CD4-positive, alpha-beta T cell (primary cell): ENCODE results near the gene RUNX1. TPM values are rescaled to one million over a fixed set of nuclear protein-coding genes. Genes with fewer than 3 reads are reported as not detected.

Experiments
- ATAC-seq: fragments of 200-7000 bp; cut with Tn5 transposase; one replicate; pipeline ENCODE4 v1.10.0; 2022; ENCODE audit warnings: mild to moderate bottlenecking; ENCODE audit not compliant: poor library complexity
- CTCF ChIA-PET: fragments of 350-600 bp; sonication (Branson Sonifier 250); formaldehyde crosslinking; loops from one replicate; lab custom pipeline; 2021; ENCODE audit warnings: antibody characterized with exemption, inconsistent platforms; lab: Charles Lee
- POLR2A ChIA-PET: fragments of 350-600 bp; sonication (Branson Sonifier 250); formaldehyde crosslinking; loops from one replicate; lab custom pipeline; 2021; ENCODE audit warnings: antibody characterized with exemption, inconsistent platforms; lab: Charles Lee
- DNase-seq, 14 experiments: peaks; one replicate each; pipeline ENCODE4 v3.0.0-alpha.2; 2013 to 2020; ENCODE audit warnings: mixed read lengths in 2 of 14
- H3K27ac ChIP-seq, 2 donors: one replicate each; pipeline versions ENCODE4 v1.5.1 to v1.7.0; 2013; ENCODE audit warnings: low read length in 2 of 2, low read depth in 1 of 2, mild to moderate bottlenecking in 1 of 2
- H3K27me3 ChIP-seq, 2 experiments: 1 replicate in 1 of 2; 2 replicates in 1 of 2; pipeline versions ENCODE4 v1.6.1 to v1.7.0; 2013; ENCODE audit warnings: low read length in 2 of 2, control low read depth in 1 of 2, mild to moderate bottlenecking in 1 of 2, moderate library complexity in 1 of 2; ENCODE audit not compliant: insufficient read depth in 2 of 2, control insufficient read depth in 1 of 2
- H3K36me3 ChIP-seq: one replicate; pipeline ENCODE4 v1.6.1; 2013; ENCODE audit warnings: low read length, control low read depth; ENCODE audit not compliant: insufficient read depth
- H3K4me1 ChIP-seq: one replicate; pipeline ENCODE4 v1.6.1; 2013; ENCODE audit warnings: low read length, control low read depth; ENCODE audit not compliant: insufficient read depth
- H3K4me3 ChIP-seq: one replicate; pipeline ENCODE4 v1.5.1; 2013; ENCODE audit warnings: mild to moderate bottlenecking, low read length, moderate library complexity
- H3K9me3 ChIP-seq, 2 experiments: 1 replicate in 1 of 2; 2 replicates in 1 of 2; pipeline versions ENCODE4 v1.6.1 to v1.7.0; 2013; ENCODE audit warnings: low read length in 2 of 2, mild to moderate bottlenecking in 2 of 2, control low read depth in 1 of 2, moderate library complexity in 1 of 2; ENCODE audit not compliant: control insufficient read depth in 1 of 2, insufficient read depth in 1 of 2
- H3K27ac Mint-ChIP-seq: one replicate; pipeline ENCODE4 v1.8.0; 2020; ENCODE audit warnings: mixed read lengths
- H3K27me3 Mint-ChIP-seq: one replicate; pipeline ENCODE4 v1.8.0; 2021; ENCODE audit warnings: mixed read lengths
- H3K36me3 Mint-ChIP-seq: one replicate; pipeline ENCODE4 v1.8.0; 2021; ENCODE audit warnings: low read depth, mixed read lengths
- H3K4me1 Mint-ChIP-seq: one replicate; pipeline ENCODE4 v1.8.0; 2021; ENCODE audit warnings: low read depth, mixed read lengths
- H3K4me3 Mint-ChIP-seq: one replicate; pipeline ENCODE4 v1.8.0; 2020; ENCODE audit warnings: mild to moderate bottlenecking, mixed read lengths
- H3K9me3 Mint-ChIP-seq: one replicate; pipeline ENCODE4 v1.8.0; 2020; ENCODE audit warnings: mixed read lengths
- CTCF ChIP-seq: fragments of 200-600 bp; IDR thresholded peaks from one replicate; pipeline ENCODE4 v1.8.0; 2022; ENCODE audit warnings: antibody characterized with exemption, mild to moderate bottlenecking
- intact Hi-C, 2 experiments: fragments of 100-400 bp; cut with DNase I in 1 of 2; cut with micrococcal nuclease in 1 of 2; formaldehyde crosslinking; loops; one replicate each; pipeline versions ENCODE4 v1.15.1 to v1.9.0; 2023 to 2025; cut with DNase I, micrococcal nuclease
- total RNA-seq, 174 experiments: library from RNA in 2 of 174; stranded (reverse) in 2 of 174; gene quantifications; one replicate each; pipeline ENCODE4 v1.2.3 and lab custom pipeline; 2021 to 2026

The RUNX1 gene
- total RNA-seq, 2 experiments from 2014 or later, result 71.7 to 74.3 TPM

- Histone ChIP-seq H3K4me3 (no peak overlapping the region), H3K27me3 (no peaks in the 10 kb centered on the region), H3K4me1 (no peaks in the 10 kb centered on the region), H3K9me3 (no peaks in the 10 kb centered on the region), H3K36me3 (no peaks in the 10 kb centered on the region), H3K27ac (no peak overlapping the region)
- CTCF ChIA-PET, result interaction anchor here (1.3 kb wide), 1 partner anchor 12 kb away, joined by 3 read pairs; no protein-coding TSS in a partner anchor
- Mint-ChIP-seq H3K27ac (no peak overlapping the region), H3K9me3 (no peaks in the 10 kb centered on the region), H3K4me1 (peaks cover 11% of the 10 kb centered on the region), H3K27me3 (no peaks in the 10 kb centered on the region), H3K36me3 (no peaks in the 10 kb centered on the region), H3K4me3 (no peak overlapping the region)
- peak in 2 of 14 experiments; percentile 17 to 45 for DNase-seq
- POLR2A ChIA-PET, result no interaction called here
- TF ChIP-seq CTCF, result no peak
- no peak for ATAC-seq
- intact Hi-C loops, result no loop called here
These were observed 14.5 kb upstream of the RUNX1 start for GRCh38 chr21:35063428-35064172.

- Histone ChIP-seq H3K4me1 (no peaks in the 10 kb centered on the region), H3K27me3 (no peaks in the 10 kb centered on the region), H3K4me3 (no peak overlapping the region), H3K27ac (no peak overlapping the region), H3K9me3 (no peaks in the 10 kb centered on the region), H3K36me3 (no peaks in the 10 kb centered on the region)
- ATAC-seq (no peak), DNase-seq (no peak)
- no peak overlapping the region for H3K27ac Mint-ChIP-seq
- no peak overlapping the region for H3K4me3 Mint-ChIP-seq
- H3K9me3 Mint-ChIP-seq, result no peaks in the 10 kb centered on the region
- ChIA-PET POLR2A (no interaction called here), CTCF (no interaction called here)
- H3K36me3 Mint-ChIP-seq, result no peaks in the 10 kb centered on the region
- H3K27me3 Mint-ChIP-seq, result no peaks in the 10 kb centered on the region
- no peak for TF ChIP-seq CTCF
- H3K4me1 Mint-ChIP-seq, result peaks cover 14% of the 10 kb centered on the region
- intact Hi-C loops, result no loop called here
These were observed 12.9 kb upstream of the RUNX1 start for GRCh38 chr21:35062016-35062415.

- Histone ChIP-seq H3K9me3 (no peaks in the 10 kb centered on the region), H3K36me3 (no peaks in the 10 kb centered on the region), H3K27me3 (no peaks in the 10 kb centered on the region), H3K4me1 (no peaks in the 10 kb centered on the region), H3K4me3 (no peak overlapping the region), H3K27ac (no peak overlapping the region)
- no peaks in the 10 kb centered on the region for H3K27me3 Mint-ChIP-seq
- CTCF ChIA-PET, result no interaction called here
- no peak for ATAC-seq
- no peak overlapping the region for H3K4me3 Mint-ChIP-seq
- POLR2A ChIA-PET, result no interaction called here
- no peak for DNase-seq
- no peak for TF ChIP-seq CTCF
- H3K9me3 Mint-ChIP-seq, result no peaks in the 10 kb centered on the region
- no peak overlapping the region for H3K27ac Mint-ChIP-seq
- H3K36me3 Mint-ChIP-seq, result no peaks in the 10 kb centered on the region
- H3K4me1 Mint-ChIP-seq, result peaks cover 18% of the 10 kb centered on the region
- intact Hi-C loops, result loop anchor here in 1 of 2 experiments (10.0 kb wide), 2 partner anchors 555 to 775 kb away; no protein-coding TSS in a partner anchor
These were observed 10.6 kb upstream of the RUNX1 start for GRCh38 chr21:35059742-35060141.
